ENCODE results near the gene RIMBP2. TPM values are rescaled to one million over a fixed set of nuclear protein-coding genes. Genes with fewer than 3 reads are reported as not detected.

Gene RIMBP2
- total and polyA plus RNA-seq, 9 donors, result 1.1 to 16.2 (median 3.5) TPM

- Histone ChIP-seq H3K36me3 (no peaks in the 10 kb centered on the region), H3K27ac (no peak overlapping the region), H3K27me3 (no peaks in the 10 kb centered on the region), H3K4me1 (ENCODE audit: insufficient read depth) (no peaks in the 10 kb centered on the region), H3K9me3 (no peaks in the 10 kb centered on the region), H3K4me3 (no peak overlapping the region)
- intact Hi-C loops (cut with DNase I), result no loop called here
- TF ChIP-seq POLR2A (IDR thresholded peaks at IDR 0.05), result no peak
- no peak for TF ChIP-seq EP300 (IDR thresholded peaks at IDR 0.05)
- TF ChIP-seq CTCF (IDR thresholded peaks at IDR 0.05), result no peak
- 72 to 93% (median 90%) methylated on average over 3 of the region's 3 CpGs for WGBS, 3 donors
- no peak for DNase-seq
Observed at GRCh38 chr12:130517588-130517987, 198.5 kb downstream of the RIMBP2 start.

- intact Hi-C loops (cut with DNase I), result no loop called here
- TF ChIP-seq EP300 (IDR thresholded peaks at IDR 0.05) (no peak), CTCF (IDR thresholded peaks at IDR 0.05) (no peak), POLR2A (IDR thresholded peaks at IDR 0.05) (no peak)
- H3K27ac ChIP-seq, result no peak overlapping the region
- no peak overlapping the region for H3K4me3 ChIP-seq
- no peaks in the 10 kb centered on the region for H3K36me3 ChIP-seq
- no peak for DNase-seq
- WGBS, 3 donors, result 27% methylated on average over 5 of the region's 5 CpGs
- no peaks in the 10 kb centered on the region for H3K4me1 ChIP-seq (ENCODE audit: insufficient read depth)
- H3K9me3 ChIP-seq, result no peaks in the 10 kb centered on the region
- H3K27me3 ChIP-seq, result no peaks in the 10 kb centered on the region
Observed at GRCh38 chr12:130514149-130514551, 201.9 kb downstream of the RIMBP2 start.

GRCh38 chr12:130513556-130513955 is 202.5 kb downstream of the RIMBP2 start:
- Histone ChIP-seq H3K4me3 (no peak overlapping the region), H3K27ac (no peak overlapping the region), H3K4me1 (ENCODE audit: insufficient read depth) (no peaks in the 10 kb centered on the region), H3K9me3 (no peaks in the 10 kb centered on the region), H3K36me3 (no peaks in the 10 kb centered on the region), H3K27me3 (no peaks in the 10 kb centered on the region)
- intact Hi-C loops (cut with DNase I), result no loop called here
- DNase-seq, result no peak
- TF ChIP-seq POLR2A (IDR thresholded peaks at IDR 0.05), result no peak
- no peak for TF ChIP-seq CTCF (IDR thresholded peaks at IDR 0.05)
- no peak for TF ChIP-seq EP300 (IDR thresholded peaks at IDR 0.05)
- WGBS, 3 donors, result 68 to 83% (median 71%) methylated on average over 2 of the region's 2 CpGs

DNA sequence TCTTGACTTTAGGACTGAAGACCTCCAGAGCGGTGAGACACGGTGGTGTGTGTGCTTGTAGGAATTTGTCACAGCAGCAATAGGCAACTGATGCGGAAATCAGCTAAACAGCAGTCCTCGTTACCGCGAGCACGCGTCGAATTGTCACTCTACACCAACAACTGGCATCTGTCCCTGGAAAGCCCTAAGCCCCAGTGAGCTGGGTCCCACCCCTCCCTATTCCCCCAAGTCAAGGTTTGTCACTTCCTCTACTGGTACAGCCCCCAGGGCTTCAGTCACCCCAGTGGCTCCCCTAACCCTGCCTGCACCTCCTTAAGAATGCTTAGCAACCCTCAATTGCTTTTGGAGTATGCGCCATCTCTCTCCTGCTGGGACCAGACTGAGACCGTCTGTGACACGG is 204.8 kb downstream of the RIMBP2 start:
- H3K4me3 ChIP-seq, result no peak overlapping the region
- H3K9me3 ChIP-seq, result no peaks in the 10 kb centered on the region
- intact Hi-C loops (cut with DNase I), result no loop called here
- 84 to 88% (median 87%) methylated on average over 12 of the region's 12 CpGs for WGBS, 3 donors
- no peaks in the 10 kb centered on the region for H3K36me3 ChIP-seq
- no peaks in the 10 kb centered on the region for H3K27me3 ChIP-seq
- TF ChIP-seq CTCF (IDR thresholded peaks at IDR 0.05) (no peak), EP300 (IDR thresholded peaks at IDR 0.05) (no peak), POLR2A (IDR thresholded peaks at IDR 0.05) (no peak)
- H3K4me1 ChIP-seq (ENCODE audit: insufficient read depth), result no peaks in the 10 kb centered on the region
- DNase-seq, result no peak
- no peak overlapping the region for H3K27ac ChIP-seq

- Histone ChIP-seq H3K27ac (no peak overlapping the region), H3K27me3 (no peaks in the 10 kb centered on the region), H3K4me1 (ENCODE audit: insufficient read depth) (no peaks in the 10 kb centered on the region), H3K36me3 (no peaks in the 10 kb centered on the region), H3K4me3 (no peak overlapping the region), H3K9me3 (no peaks in the 10 kb centered on the region)
- WGBS, 3 donors, result 83 to 88% (median 88%) methylated on average over 5 of the region's 5 CpGs
- TF ChIP-seq POLR2A (IDR thresholded peaks at IDR 0.05), result no peak
- TF ChIP-seq EP300 (IDR thresholded peaks at IDR 0.05), result no peak
- no peak for TF ChIP-seq CTCF (IDR thresholded peaks at IDR 0.05)
- no peak for DNase-seq
- intact Hi-C loops (cut with DNase I), result no loop called here
Observed at GRCh38 chr12:130509454-130509853, 206.6 kb downstream of the RIMBP2 start.
